NCI-H2081 treated with DMSO at 0.1 percent for 48 hours (cell line): Measurements from ENCODE around the gene SSH2.
"Not testable (repeated sequence)": the region's sequence is repeated elsewhere in the genome, so short reads cannot be mapped to it uniquely, and the experiment has no call there.

Experiments used
- DNase-seq: peaks from one replicate; lab custom pipeline; 2025; lab: John Stamatoyannopoulos, UW

SSH2 gene

GRCh38 chr17:29870836-29871465 is 59.1 kb downstream of the SSH2 start:
- DNase-seq = no peak

GRCh38 chr17:29867643-29868181 is 62.3 kb downstream of the SSH2 start:
- no peak for DNase-seq

- no peak for DNase-seq
These were observed 63.2 kb downstream of the SSH2 start for GRCh38 chr17:29866746-29867404.

GRCh38 chr17:29864615-29865014 is 65.4 kb downstream of the SSH2 start:
- no peak for DNase-seq

- not testable (repeated sequence) for DNase-seq
These were observed 65.9 kb downstream of the SSH2 start for GRCh38 chr17:29864123-29864522.

GRCh38 chr17:29862951-29863350 is 67.1 kb downstream of the SSH2 start:
- no peak for DNase-seq

GRCh38 chr17:29862127-29862526 is 67.9 kb downstream of the SSH2 start:
- no peak for DNase-seq

GRCh38 chr17:29859445-29859844 is 70.6 kb downstream of the SSH2 start:
- DNase-seq = not testable (repeated sequence)

- DNase-seq = no peak
These were observed 72.2 kb downstream of the SSH2 start for GRCh38 chr17:29857823-29858222.

- DNase-seq = not testable (repeated sequence)
These were observed 72.9 kb downstream of the SSH2 start for GRCh38 chr17:29857105-29857504.

GRCh38 chr17:29855686-29856085 is 74.3 kb downstream of the SSH2 start:
- DNase-seq = no peak

- no peak for DNase-seq
These were observed 81.3 kb downstream of the SSH2 start for GRCh38 chr17:29848737-29849136.

GRCh38 chr17:29847527-29848400 is 82.3 kb downstream of the SSH2 start:
- no peak for DNase-seq

- no peak for DNase-seq
These were observed 82.9 kb downstream of the SSH2 start for GRCh38 chr17:29847118-29847517.

- no peak for DNase-seq
These were observed 83.7 kb downstream of the SSH2 start for GRCh38 chr17:29846298-29846697.

GRCh38 chr17:29844339-29845048 is 85.5 kb downstream of the SSH2 start:
- no peak for DNase-seq

- DNase-seq = no peak
These were observed 89.1 kb downstream of the SSH2 start for GRCh38 chr17:29840884-29841283.

GRCh38 chr17:29839656-29840055 is 90.4 kb downstream of the SSH2 start:
- DNase-seq = no peak

- DNase-seq = no peak
These were observed 91.1 kb downstream of the SSH2 start for GRCh38 chr17:29838961-29839360.

- no peak for DNase-seq
These were observed 92.5 kb downstream of the SSH2 start for GRCh38 chr17:29837531-29837930.

GRCh38 chr17:29836643-29837042 is 93.4 kb downstream of the SSH2 start:
- DNase-seq = no peak
